Measurements from ENCODE around the gene SLIRP.

GRCh38 chr14:77761205-77761931, 53.5 kb downstream of the SLIRP start:
- TF ChIP-seq ZNF292 (tag by site-specific recombination; IDR thresholded peaks at IDR 0.05; ENCODE audit: borderline replicate concordance, low read depth) (no peak), ZNF274 (IDR thresholded peaks at IDR 0.05; ENCODE audit: low read length) (no peak), ZNF274 (tag by site-specific recombination; IDR thresholded peaks at IDR 0.05; ENCODE audit: borderline replicate concordance) (no peak), ZNF184 (tag by site-specific recombination; IDR thresholded peaks at IDR 0.05) (no peak)

Measured in HEK293 (cell line).